H9 (cell line): ENCODE data around the gene PI16. TPM values are rescaled to one million over a fixed set of nuclear protein-coding genes. Genes with fewer than 3 reads are reported as not detected.

Source experiments
- DNase-seq: peaks from one replicate; pipeline ENCODE4 v3.0.0-alpha.2; 2017
- H2AFZ ChIP-seq: one replicate; pipeline ENCODE4 v1.6.1; 2013; ENCODE audit warnings: mild to moderate bottlenecking, low read length, control low read depth, moderate library complexity
- H2AK5ac ChIP-seq: 2 replicates; pipeline ENCODE4 v1.6.1; 2013; ENCODE audit warnings: low read length, control low read depth, mixed read lengths; ENCODE audit not compliant: insufficient read length
- H2BK120ac ChIP-seq: one replicate; pipeline ENCODE4 v1.6.1; 2013; ENCODE audit warnings: low read depth, mild to moderate bottlenecking, low read length, control low read depth, inconsistent platforms; ENCODE audit not compliant: poor library complexity, severe bottlenecking
- H2BK12ac ChIP-seq: 2 replicates; pipeline ENCODE4 v1.6.1; 2013; ENCODE audit warnings: low read length, control low read depth, mixed read lengths, low read depth; ENCODE audit not compliant: insufficient read length
- H2BK15ac ChIP-seq: 2 replicates; pipeline ENCODE4 v1.6.1; 2013; ENCODE audit warnings: low read depth, low read length, control low read depth
- H2BK20ac ChIP-seq: one replicate; pipeline ENCODE4 v1.6.1; 2013; ENCODE audit warnings: low read depth, mild to moderate bottlenecking, low read length, control low read depth, inconsistent platforms; ENCODE audit not compliant: poor library complexity, severe bottlenecking
- H2BK5ac ChIP-seq: 2 replicates; pipeline ENCODE4 v1.6.1; 2013; ENCODE audit warnings: low read length, control low read depth, mixed read lengths; ENCODE audit not compliant: insufficient read length
- H3K14ac ChIP-seq: 2 replicates; pipeline ENCODE4 v1.6.1; 2013; ENCODE audit warnings: low read length, control low read depth; ENCODE audit not compliant: insufficient read depth
- H3K18ac ChIP-seq: 2 replicates; pipeline ENCODE4 v1.6.1; 2013; ENCODE audit warnings: low read depth, mild to moderate bottlenecking, mixed read lengths, low read length, control low read depth; ENCODE audit not compliant: insufficient read length
- H3K23ac ChIP-seq: 2 replicates; pipeline ENCODE4 v1.6.1; 2013; ENCODE audit warnings: low read length, control low read depth, mixed read lengths, low read depth; ENCODE audit not compliant: insufficient read length
- H3K23me2 ChIP-seq: 2 replicates; pipeline ENCODE4 v1.6.1; 2013; ENCODE audit warnings: low read depth, mild to moderate bottlenecking, mixed read lengths, low read length, control low read depth; ENCODE audit not compliant: insufficient read length, poor library complexity, severe bottlenecking
- H3K27ac ChIP-seq: 2 replicates; pipeline ENCODE4 v1.5.1; 2013; ENCODE audit warnings: low read length, control low read depth, mixed read lengths, low read depth; ENCODE audit not compliant: insufficient read length
- H3K27me3 ChIP-seq: 2 replicates; pipeline ENCODE4 v1.6.1; 2013; ENCODE audit warnings: low read length, control low read depth, inconsistent platforms; ENCODE audit not compliant: insufficient read depth
- H3K4ac ChIP-seq: 2 replicates; pipeline ENCODE4 v1.6.1; 2013; ENCODE audit warnings: low read depth, mild to moderate bottlenecking, control low read depth, inconsistent platforms, low read length, moderate library complexity
- H3K4me1 ChIP-seq: 2 replicates; pipeline ENCODE4 v1.6.1; 2013; ENCODE audit warnings: low read length, control low read depth, inconsistent platforms; ENCODE audit not compliant: insufficient read depth
- H3K4me2 ChIP-seq: 2 replicates; pipeline ENCODE4 v1.6.1; 2013; ENCODE audit warnings: low read length, control low read depth, mixed read lengths; ENCODE audit not compliant: insufficient read length, insufficient read depth
- H3K56ac ChIP-seq: 2 replicates; pipeline ENCODE4 v1.6.1; 2013; ENCODE audit warnings: low read depth, mild to moderate bottlenecking, mixed read lengths, low read length, control low read depth; ENCODE audit not compliant: insufficient read length
- H3K79me1 ChIP-seq: 2 replicates; pipeline ENCODE4 v1.6.1; 2013; ENCODE audit warnings: low read depth, mild to moderate bottlenecking, moderate library complexity, low read length, control low read depth, inconsistent platforms; ENCODE audit not compliant: insufficient read depth, poor library complexity, severe bottlenecking
- H3K79me2 ChIP-seq: 2 replicates; pipeline ENCODE4 v1.6.1; 2013; ENCODE audit warnings: low read length, control low read depth, inconsistent platforms; ENCODE audit not compliant: insufficient read depth
- H3K9ac ChIP-seq: 2 replicates; pipeline ENCODE4 v1.6.1; 2013; ENCODE audit warnings: low read length, control low read depth, mixed read lengths; ENCODE audit not compliant: insufficient read length; ENCODE audit errors: extremely low read depth
- H3K9me3 ChIP-seq: one replicate; pipeline ENCODE4 v1.6.1; 2013; ENCODE audit warnings: low read depth, low read length, inconsistent platforms; ENCODE audit not compliant: control insufficient read depth
- H3T11ph ChIP-seq: one replicate; pipeline ENCODE4 v1.6.1; 2013; ENCODE audit warnings: mild to moderate bottlenecking, low read length, control low read depth, inconsistent platforms
- H4K20me1 ChIP-seq: one replicate; pipeline ENCODE4 v1.6.1; 2013; ENCODE audit not compliant: control insufficient read depth, insufficient read length, insufficient read depth
- H4K5ac ChIP-seq: 2 replicates; pipeline ENCODE4 v1.6.1; 2013; ENCODE audit warnings: low read depth, mild to moderate bottlenecking, mixed read lengths, low read length, control low read depth; ENCODE audit not compliant: insufficient read length
- H4K8ac ChIP-seq: replicated peaks from 2 replicates; pipeline ENCODE4 v1.6.1; 2013; ENCODE audit warnings: low read length, control low read depth, mixed read lengths, low read depth; ENCODE audit not compliant: insufficient read length
- H4K91ac ChIP-seq: 2 replicates; pipeline ENCODE4 v1.6.1; 2013; ENCODE audit warnings: low read depth, mild to moderate bottlenecking, moderate library complexity, mixed read lengths, low read length, control low read depth; ENCODE audit not compliant: insufficient read length
- H3K27ac Mint-ChIP-seq, 3 experiments: 2 replicates in 2 of 3; 3 replicates in 1 of 3; pipeline ENCODE4 v1.8.0; 2020 to 2021; ENCODE audit warnings: mixed read lengths in 3 of 3, mild to moderate bottlenecking in 1 of 3, moderate library complexity in 1 of 3
- H3K27me3 Mint-ChIP-seq: 2 replicates; pipeline ENCODE4 v1.8.0; 2021; ENCODE audit warnings: low read depth, mild to moderate bottlenecking, moderate library complexity, mixed read lengths
- H3K36me3 Mint-ChIP-seq, 3 experiments: 2 replicates in 2 of 3; 3 replicates in 1 of 3; pipeline ENCODE4 v1.8.0; 2020 to 2021; ENCODE audit warnings: low read depth in 3 of 3, mixed read lengths in 3 of 3; ENCODE audit not compliant: insufficient read depth in 1 of 3
- H3K4me1 Mint-ChIP-seq, 2 experiments: 2 replicates each; pipeline ENCODE4 v1.8.0; 2020; ENCODE audit warnings: mixed read lengths in 2 of 2
- H3K4me3 Mint-ChIP-seq, 2 experiments: 2 replicates in 1 of 2; 3 replicates in 1 of 2; pipeline ENCODE4 v1.8.0; 2020 to 2021; ENCODE audit warnings: mild to moderate bottlenecking in 2 of 2, mixed read lengths in 2 of 2, moderate library complexity in 1 of 2
- H3K9me3 Mint-ChIP-seq, 2 experiments: 2 replicates in 1 of 2; 3 replicates in 1 of 2; pipeline ENCODE4 v1.8.0; 2020; ENCODE audit warnings: mild to moderate bottlenecking in 2 of 2, mixed read lengths in 2 of 2, moderate library complexity in 1 of 2
- WGBS: extraction: QIAGEN DNeasy Blood & Tissue Kit; methylation state at CpG from one replicate; pipeline ENCODE4 v1.1.7; 2013; ENCODE audit warnings: missing lambda C conversion rate, low lambda C conversion rate, mixed read lengths; ENCODE audit not compliant: insufficient read length; ENCODE audit errors: extremely low coverage; 5-methylcytosine and 5-hydroxymethylcytosine counted together
- total RNA-seq: library from RNA; stranded (reverse); gene quantifications from 2 replicates; pipeline ENCODE4 v1.2.1, GENCODE V29; 2021
- TF ChIP-seq, protein P1 (sequence below): fragments of 200-600 bp; sonication (generic); conservative IDR thresholded peaks from 3 replicates; pipeline ENCODE4 v1.8.0; 2021; ENCODE audit warnings: antibody characterized with exemption, mild to moderate bottlenecking

PI16 gene
- total RNA-seq, 1 experiment from 2014 or later, result not detected

DNA sequence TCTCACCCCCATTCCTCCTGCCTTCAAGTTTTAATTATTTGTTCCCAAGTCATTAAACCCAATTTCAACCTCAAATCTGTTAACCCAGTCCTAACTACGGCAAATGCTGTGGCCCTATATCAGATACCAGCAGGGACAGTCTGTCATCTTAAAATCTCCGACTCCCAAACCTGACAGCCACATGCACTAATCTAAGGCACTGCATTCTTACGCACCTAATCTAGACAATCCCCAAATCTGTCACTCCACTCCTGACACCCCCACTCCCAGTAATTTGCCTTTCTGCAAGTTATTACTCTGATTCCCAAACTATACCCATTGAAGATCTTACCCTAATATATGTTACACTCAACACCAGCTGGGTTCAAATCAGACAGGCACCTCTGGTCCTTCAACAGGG is 29.0 kb downstream of the PI16 start:
- Histone ChIP-seq H3K23ac (no peak overlapping the region), H3K56ac (no peak overlapping the region), H3K18ac (no peak overlapping the region), H3K23me2 (peaks cover 21% of the 10 kb centered on the region), H3K27ac (no peak overlapping the region), H2BK12ac (no peak overlapping the region), H2AFZ (no peak overlapping the region), H2BK5ac (no peak overlapping the region), H3K79me1 (no peaks in the 10 kb centered on the region), H3K4me2 (peak overlapping the region; percentile 78), H3K4ac (no peak overlapping the region), H2BK15ac (no peak overlapping the region), H4K5ac (no peak overlapping the region), H2AK5ac (no peak overlapping the region), H3K4me1 (peaks cover 14% of the 10 kb centered on the region; the same call in 1 of the 2 replicates), H2BK120ac (no peak overlapping the region), H2BK20ac (no peak overlapping the region), H3K14ac (no peak overlapping the region), H3T11ph (no peak overlapping the region), H4K8ac (no peak overlapping the region), H4K20me1 (no peaks in the 10 kb centered on the region), H3K79me2 (peaks cover 48% of the 10 kb centered on the region; the same call in 1 of the 2 replicates), H3K9ac (no peak overlapping the region), H4K91ac (no peak overlapping the region), H3K27me3 (no peaks in the 10 kb centered on the region), H3K9me3 (no peaks in the 10 kb centered on the region)
- no CpG with 5 or more reads among the region's 3 CpGs for WGBS
- Mint-ChIP-seq H3K27ac (no peak overlapping the region), H3K4me1 (peaks cover 32 to 33% of the 10 kb centered on the region in 2 experiments), H3K27me3 (no peaks in the 10 kb centered on the region), H3K9me3 (no peaks in the 10 kb centered on the region), H3K36me3 (peaks cover 7 to 15% (median 9%) of the 10 kb centered on the region in 3 experiments), H3K4me3 (no peak overlapping the region)
- DNase-seq, result no peak
- TF ChIP-seq, protein P1, sequence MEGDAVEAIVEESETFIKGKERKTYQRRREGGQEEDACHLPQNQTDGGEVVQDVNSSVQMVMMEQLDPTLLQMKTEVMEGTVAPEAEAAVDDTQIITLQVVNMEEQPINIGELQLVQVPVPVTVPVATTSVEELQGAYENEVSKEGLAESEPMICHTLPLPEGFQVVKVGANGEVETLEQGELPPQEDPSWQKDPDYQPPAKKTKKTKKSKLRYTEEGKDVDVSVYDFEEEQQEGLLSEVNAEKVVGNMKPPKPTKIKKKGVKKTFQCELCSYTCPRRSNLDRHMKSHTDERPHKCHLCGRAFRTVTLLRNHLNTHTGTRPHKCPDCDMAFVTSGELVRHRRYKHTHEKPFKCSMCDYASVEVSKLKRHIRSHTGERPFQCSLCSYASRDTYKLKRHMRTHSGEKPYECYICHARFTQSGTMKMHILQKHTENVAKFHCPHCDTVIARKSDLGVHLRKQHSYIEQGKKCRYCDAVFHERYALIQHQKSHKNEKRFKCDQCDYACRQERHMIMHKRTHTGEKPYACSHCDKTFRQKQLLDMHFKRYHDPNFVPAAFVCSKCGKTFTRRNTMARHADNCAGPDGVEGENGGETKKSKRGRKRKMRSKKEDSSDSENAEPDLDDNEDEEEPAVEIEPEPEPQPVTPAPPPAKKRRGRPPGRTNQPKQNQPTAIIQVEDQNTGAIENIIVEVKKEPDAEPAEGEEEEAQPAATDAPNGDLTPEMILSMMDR, result no peak
